HL-60 (cell line): ENCODE data around the gene SOBP.

Experiments
- CTCF ChIP-seq: IDR thresholded peaks from one replicate; pipeline ENCODE4 v1.5.1; 2011; ENCODE audit warnings: low read length, control low read depth, inconsistent platforms; ENCODE audit not compliant: insufficient read depth
- POLR2AphosphoS5 ChIP-seq: IDR thresholded peaks from 2 replicates; pipeline ENCODE4 v1.6.1; 2012; ENCODE audit warnings: low read depth

DNA sequence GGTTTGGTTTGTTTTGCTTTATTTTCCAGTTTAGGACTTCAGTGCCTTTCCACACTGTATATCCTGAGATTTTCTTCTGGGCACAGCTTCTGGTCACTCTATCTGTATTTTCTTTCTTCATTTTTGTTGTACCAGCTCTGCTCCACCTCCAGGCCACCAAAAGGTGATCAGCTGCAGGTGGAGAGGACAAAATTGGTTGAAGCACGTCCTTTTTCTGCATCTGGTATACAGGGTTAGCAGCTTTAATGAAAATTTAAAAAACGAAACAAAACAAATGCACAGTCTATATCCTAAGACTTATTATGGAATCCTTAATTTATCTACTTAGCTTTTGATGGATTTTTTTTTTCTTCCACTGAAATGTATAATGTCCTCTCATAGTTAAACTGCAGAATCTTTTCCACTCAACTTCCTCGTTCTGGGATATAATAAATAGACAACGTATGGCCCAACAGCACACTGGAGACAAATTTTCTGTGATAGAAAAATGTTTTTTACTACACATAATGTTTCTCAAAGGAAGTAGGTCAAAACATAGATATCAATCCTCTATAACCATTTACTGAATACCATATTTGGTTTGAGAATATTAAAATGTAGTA is 10.7 kb upstream of the SOBP start:
- no peak for TF ChIP-seq POLR2AphosphoS5
- no peak for TF ChIP-seq CTCF
